MM.1S (cell line): Measurements from ENCODE around the gene MEGF10.

ENCODE experiments used
- EZH2 ChIP-seq: fragments of 300-600 bp; sonication (generic); optimal IDR thresholded peaks from 2 replicates; pipeline ENCODE3; 2017; ENCODE audit warnings: low read depth, mild to moderate bottlenecking, antibody characterized with exemption, low read length, mixed read lengths
- EZH2phosphoT487 ChIP-seq: fragments of 300-600 bp; sonication (generic); IDR thresholded peaks from 2 replicates; pipeline ENCODE4 v1.6.1; 2018; ENCODE audit warnings: antibody characterized with exemption, low read length
- TF ChIP-seq, protein P1 (sequence below): fragments of 300-600 bp; sonication (generic); IDR thresholded peaks from 2 replicates; pipeline ENCODE4 v1.5.1; 2016; ENCODE audit warnings: antibody characterized with exemption, low read length, mixed read lengths

DNA sequence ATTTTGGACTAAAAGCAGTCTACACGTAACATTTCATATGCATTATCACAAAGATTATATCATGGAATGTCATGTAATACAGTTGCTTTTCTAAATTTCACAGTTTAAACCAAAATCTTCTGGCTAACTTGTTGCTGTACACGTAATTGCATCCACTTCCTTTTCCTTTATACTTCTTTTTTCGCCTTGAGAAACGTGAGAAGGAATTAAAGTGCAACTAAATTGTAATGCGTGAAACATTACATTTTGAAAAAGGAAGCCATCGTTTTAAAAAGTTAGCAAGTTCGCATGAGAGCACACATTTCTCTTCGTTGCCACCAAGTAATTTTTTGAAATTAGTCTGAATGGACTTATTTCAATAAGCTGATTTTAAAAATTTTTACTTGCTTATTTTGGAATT lies 80.0 kb downstream of the MEGF10 start:
- TF ChIP-seq, protein P1, sequence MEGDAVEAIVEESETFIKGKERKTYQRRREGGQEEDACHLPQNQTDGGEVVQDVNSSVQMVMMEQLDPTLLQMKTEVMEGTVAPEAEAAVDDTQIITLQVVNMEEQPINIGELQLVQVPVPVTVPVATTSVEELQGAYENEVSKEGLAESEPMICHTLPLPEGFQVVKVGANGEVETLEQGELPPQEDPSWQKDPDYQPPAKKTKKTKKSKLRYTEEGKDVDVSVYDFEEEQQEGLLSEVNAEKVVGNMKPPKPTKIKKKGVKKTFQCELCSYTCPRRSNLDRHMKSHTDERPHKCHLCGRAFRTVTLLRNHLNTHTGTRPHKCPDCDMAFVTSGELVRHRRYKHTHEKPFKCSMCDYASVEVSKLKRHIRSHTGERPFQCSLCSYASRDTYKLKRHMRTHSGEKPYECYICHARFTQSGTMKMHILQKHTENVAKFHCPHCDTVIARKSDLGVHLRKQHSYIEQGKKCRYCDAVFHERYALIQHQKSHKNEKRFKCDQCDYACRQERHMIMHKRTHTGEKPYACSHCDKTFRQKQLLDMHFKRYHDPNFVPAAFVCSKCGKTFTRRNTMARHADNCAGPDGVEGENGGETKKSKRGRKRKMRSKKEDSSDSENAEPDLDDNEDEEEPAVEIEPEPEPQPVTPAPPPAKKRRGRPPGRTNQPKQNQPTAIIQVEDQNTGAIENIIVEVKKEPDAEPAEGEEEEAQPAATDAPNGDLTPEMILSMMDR, result no peak
- TF ChIP-seq EZH2phosphoT487 (no peak), EZH2 (no peak)
